Measurements from ENCODE around the gene LMTK3.
"Not testable (repeated sequence)": the region's sequence is repeated elsewhere in the genome, so short reads cannot be mapped to it uniquely, and the experiment has no call there.

The LMTK3 gene

DNA sequence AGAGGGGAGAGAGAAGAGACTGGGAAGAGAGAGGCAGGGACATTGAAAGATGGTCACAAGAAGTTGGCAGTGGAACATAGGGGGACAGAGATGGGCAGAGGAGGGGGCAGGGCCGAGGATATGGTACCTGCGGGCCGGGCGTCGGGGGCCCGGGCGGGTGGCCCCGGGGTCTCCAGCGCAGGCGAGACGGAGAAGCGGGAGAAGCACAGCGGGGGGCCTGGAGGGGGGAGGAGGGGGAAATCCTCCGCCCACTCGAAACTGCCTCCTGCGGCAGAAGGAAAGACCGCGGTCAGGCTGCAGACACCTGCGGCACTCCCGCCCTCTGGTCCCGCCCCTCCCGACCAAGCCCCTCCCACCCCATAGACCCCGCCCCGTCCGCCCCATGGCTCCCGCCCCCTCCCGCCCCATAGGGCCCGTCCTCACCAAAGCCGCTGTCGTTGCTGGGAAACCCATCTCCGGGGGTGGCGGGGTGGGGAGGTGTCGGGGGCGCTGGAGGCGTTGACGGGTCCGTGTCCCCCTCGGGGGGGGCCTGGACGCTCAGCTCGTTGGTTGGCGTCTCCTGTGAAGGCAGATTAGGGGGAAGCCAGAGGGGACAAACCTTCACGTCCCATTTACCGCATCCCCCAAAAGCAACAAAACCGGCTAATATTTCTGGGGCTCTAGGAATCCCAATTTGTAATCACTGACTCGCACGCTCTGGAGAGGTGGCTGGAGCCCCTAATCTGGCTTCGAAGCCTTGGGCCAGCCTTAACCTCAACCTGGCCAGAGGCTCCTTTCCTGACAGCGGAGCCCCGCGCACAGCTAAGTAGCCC is 20.4 kb downstream of the LMTK3 start:
- H3K36me3 ChIP-seq, result no peaks in the 10 kb centered on the region
- intact Hi-C loops (cut with DNase I; ENCODE audit: low total_unique reads), result loop anchor here (5.0 kb wide), 1 partner anchor 91 kb away; no protein-coding TSS in a partner anchor
- TF ChIP-seq, protein P1, sequence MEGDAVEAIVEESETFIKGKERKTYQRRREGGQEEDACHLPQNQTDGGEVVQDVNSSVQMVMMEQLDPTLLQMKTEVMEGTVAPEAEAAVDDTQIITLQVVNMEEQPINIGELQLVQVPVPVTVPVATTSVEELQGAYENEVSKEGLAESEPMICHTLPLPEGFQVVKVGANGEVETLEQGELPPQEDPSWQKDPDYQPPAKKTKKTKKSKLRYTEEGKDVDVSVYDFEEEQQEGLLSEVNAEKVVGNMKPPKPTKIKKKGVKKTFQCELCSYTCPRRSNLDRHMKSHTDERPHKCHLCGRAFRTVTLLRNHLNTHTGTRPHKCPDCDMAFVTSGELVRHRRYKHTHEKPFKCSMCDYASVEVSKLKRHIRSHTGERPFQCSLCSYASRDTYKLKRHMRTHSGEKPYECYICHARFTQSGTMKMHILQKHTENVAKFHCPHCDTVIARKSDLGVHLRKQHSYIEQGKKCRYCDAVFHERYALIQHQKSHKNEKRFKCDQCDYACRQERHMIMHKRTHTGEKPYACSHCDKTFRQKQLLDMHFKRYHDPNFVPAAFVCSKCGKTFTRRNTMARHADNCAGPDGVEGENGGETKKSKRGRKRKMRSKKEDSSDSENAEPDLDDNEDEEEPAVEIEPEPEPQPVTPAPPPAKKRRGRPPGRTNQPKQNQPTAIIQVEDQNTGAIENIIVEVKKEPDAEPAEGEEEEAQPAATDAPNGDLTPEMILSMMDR (IDR thresholded peaks at IDR 0.05), result no peak
- H3K4me3 ChIP-seq, result no peak overlapping the region
- no peaks in the 10 kb centered on the region for H3K9me3 ChIP-seq
- DNase-seq, result no peak
- no peak overlapping the region for H3K27ac ChIP-seq
- H3K27me3 ChIP-seq, result peaks cover 0 to 28% of the 10 kb centered on the region in 2 donors
- peaks cover 0 to 64% (median 27%) of the 10 kb centered on the region in 4 donors for H3K4me1 ChIP-seq

DNA sequence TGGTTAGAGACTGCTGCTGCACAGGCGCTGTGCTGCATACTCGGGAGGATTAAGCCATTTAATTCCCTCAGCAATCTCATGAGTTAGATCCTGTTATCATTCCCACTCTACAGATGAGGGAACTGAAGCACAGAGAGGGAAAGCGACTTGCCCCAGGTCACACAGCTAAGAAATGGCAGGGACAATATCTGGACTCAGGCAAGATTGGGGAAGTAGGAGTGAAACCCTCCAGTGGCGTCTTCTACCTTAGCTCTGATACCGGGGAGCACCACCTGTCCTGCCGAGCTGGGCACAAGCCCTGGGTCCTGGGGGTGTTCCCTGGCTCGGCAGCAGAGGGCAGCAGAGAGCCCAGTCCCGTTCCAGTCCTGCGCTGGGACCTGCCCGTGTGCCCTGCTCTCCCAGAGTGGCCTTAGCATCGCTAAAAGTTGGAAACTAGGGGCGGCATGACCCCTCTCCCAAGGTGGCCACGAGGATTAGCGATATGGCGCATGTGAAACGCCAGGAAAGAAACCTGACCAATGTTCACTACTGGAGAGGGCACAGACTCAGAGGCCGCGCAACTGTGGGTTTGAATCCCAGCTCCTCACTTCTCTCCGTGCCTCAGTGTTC is 21.9 kb downstream of the LMTK3 start:
- Histone ChIP-seq H3K4me1 (peaks cover 0 to 64% (median 27%) of the 10 kb centered on the region in 4 donors), H3K27me3 (peaks cover 0 to 31% of the 10 kb centered on the region in 2 donors), H3K4me3 (no peak overlapping the region)

DNA sequence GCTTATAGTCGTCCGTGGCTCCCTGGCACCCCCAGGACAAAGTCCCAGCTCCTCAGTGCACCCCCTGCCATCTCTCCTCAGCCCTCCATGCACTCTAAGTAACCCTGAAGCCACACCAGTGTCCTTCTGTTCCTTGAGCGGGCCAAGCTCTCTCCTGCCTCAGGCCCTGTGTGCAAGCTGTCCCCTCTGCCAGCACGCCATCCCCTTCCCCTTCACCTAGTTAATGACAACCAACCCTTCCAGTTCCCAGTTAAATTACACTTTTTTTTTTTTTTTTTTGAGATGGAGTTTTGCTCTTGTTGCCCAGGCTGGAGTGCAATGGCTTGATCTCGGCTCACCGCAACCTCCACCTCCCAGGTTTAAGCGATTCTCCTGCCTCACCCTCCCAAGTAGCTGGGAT is 23.2 kb downstream of the LMTK3 start:
- peaks cover 0 to 31% of the 10 kb centered on the region in 2 donors for H3K27me3 ChIP-seq
- H3K4me1 ChIP-seq, result peaks cover 0 to 57% (median 26%) of the 10 kb centered on the region in 4 donors
- H3K9me3 ChIP-seq; H3K36me3 ChIP-seq; intact Hi-C loops (cut with DNase I; ENCODE audit: low total_unique reads); DNase-seq; H3K4me3 ChIP-seq: not testable (repeated sequence)
- H3K27ac ChIP-seq, result peak overlapping the region; percentile 31 to 42

More for the DNA sequence above, 21.9 kb downstream of the LMTK3 start:
- no peaks in the 10 kb centered on the region for H3K36me3 ChIP-seq
- DNase-seq, result peak in 1 of 2 donors; percentile 53
- intact Hi-C loops (cut with DNase I; ENCODE audit: low total_unique reads), result loop anchor here (5.0 kb wide), 1 partner anchor 93 kb away; no protein-coding TSS in a partner anchor
- TF ChIP-seq, protein P1 (IDR thresholded peaks at IDR 0.05), result peak; percentile 84 to 95
- no peak overlapping the region for H3K27ac ChIP-seq
- no peaks in the 10 kb centered on the region for H3K9me3 ChIP-seq

DNA sequence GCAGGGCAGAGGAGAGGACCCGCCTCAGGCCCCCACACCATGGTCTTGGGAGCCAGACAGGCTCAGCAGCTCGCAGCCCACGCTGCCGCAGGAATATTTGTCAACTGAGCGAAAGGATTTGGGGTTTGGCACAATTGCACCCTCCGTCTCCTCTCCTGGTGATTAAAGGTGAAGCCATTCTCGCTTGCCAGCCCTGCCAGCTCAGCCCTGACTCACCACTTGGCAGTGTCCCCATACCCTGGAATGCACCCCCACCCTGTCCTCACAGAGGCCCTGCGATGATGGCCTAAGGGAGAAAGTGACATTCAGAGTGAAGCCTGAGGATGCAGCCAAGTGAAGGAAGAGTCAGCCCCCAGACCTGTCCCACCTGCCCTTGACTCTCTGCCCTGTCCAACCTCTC is 23.7 kb downstream of the LMTK3 start:
- Histone ChIP-seq H3K9me3 (no peaks in the 10 kb centered on the region), H3K4me3 (no peak overlapping the region), H3K27ac (peak overlapping the region; percentile 31 to 42), H3K36me3 (no peaks in the 10 kb centered on the region), H3K27me3 (peaks cover 0 to 25% of the 10 kb centered on the region in 2 donors), H3K4me1 (peaks cover 0 to 52% (median 24%) of the 10 kb centered on the region in 4 donors)
- peak in 1 of 2 donors; percentile 89 for DNase-seq
- intact Hi-C loops (cut with DNase I; ENCODE audit: low total_unique reads), result no loop called here
- TF ChIP-seq, protein P1 (IDR thresholded peaks at IDR 0.05), result no peak

DNA sequence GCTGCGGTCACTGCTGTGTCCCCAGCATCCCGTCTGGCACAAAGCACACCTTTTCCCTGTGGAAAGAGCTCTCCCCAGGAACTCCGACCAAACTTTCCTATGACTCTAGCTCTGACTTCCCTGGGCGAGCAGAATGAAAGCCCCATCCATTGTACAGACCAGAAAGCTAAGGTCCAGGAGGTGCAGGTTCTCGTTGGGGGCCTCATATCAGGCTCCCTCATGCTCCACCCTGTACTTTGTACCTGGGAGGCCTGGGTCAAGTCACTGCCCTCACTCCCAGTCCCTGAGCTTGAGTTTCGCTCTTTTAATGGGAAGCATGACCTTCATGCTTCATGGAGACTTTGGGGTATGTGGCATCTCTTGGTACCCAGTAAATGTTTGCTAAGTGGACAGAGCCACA is 24.1 kb downstream of the LMTK3 start:
- intact Hi-C loops (cut with DNase I; ENCODE audit: low total_unique reads), result no loop called here
- TF ChIP-seq, protein P1 (IDR thresholded peaks at IDR 0.05), result no peak
- Histone ChIP-seq H3K9me3 (no peaks in the 10 kb centered on the region), H3K27ac (peak overlapping the region; percentile 31 to 42), H3K36me3 (no peaks in the 10 kb centered on the region), H3K4me3 (no peak overlapping the region), H3K27me3 (peaks cover 0 to 23% of the 10 kb centered on the region in 2 donors), H3K4me1 (peaks cover 0 to 48% (median 22%) of the 10 kb centered on the region in 4 donors)
- DNase-seq, result no peak

- H3K36me3 ChIP-seq; intact Hi-C loops (cut with DNase I; ENCODE audit: low total_unique reads); H3K27ac ChIP-seq; H3K4me3 ChIP-seq; DNase-seq; H3K9me3 ChIP-seq: not testable (repeated sequence)
- Histone ChIP-seq H3K27me3 (peaks cover 0 to 16% of the 10 kb centered on the region in 2 donors), H3K4me1 (peaks cover 0 to 45% (median 25%) of the 10 kb centered on the region in 4 donors)
Measured at GRCh38 chr19:48486706-48487105, 24.9 kb downstream of the LMTK3 start.

Measured in tibial artery (tissue), 4 donors.